PFSK-1 (cell line): ENCODE results near the gene ANKZF1.

ENCODE experiments used
- FOXP2 ChIP-seq: optimal IDR thresholded peaks from 2 replicates; pipeline ENCODE3; 2011; ENCODE audit warnings: borderline replicate concordance, control low read depth, inconsistent platforms; ENCODE audit not compliant: insufficient read depth; ENCODE audit errors: extremely low read length, extremely low read depth
- POLR2AphosphoS5 ChIP-seq: IDR thresholded peaks from 2 replicates; pipeline ENCODE4 v1.6.1; 2012; ENCODE audit warnings: low read depth, mild to moderate bottlenecking, control low read depth, low read length, moderate library complexity
- SIN3A ChIP-seq: IDR thresholded peaks from 2 replicates; pipeline ENCODE4 v1.6.1; 2012; ENCODE audit warnings: mild to moderate bottlenecking, low read length, moderate library complexity, borderline replicate concordance; ENCODE audit not compliant: insufficient read depth
- TAF1 ChIP-seq: IDR thresholded peaks from 2 replicates; pipeline ENCODE4 v1.6.1; 2012; ENCODE audit warnings: low read length, control low read depth, borderline replicate concordance; ENCODE audit not compliant: insufficient read depth
- TF ChIP-seq, protein P1 (sequence below), 2 experiments: IDR thresholded peaks; 2 replicates each; pipeline versions ENCODE4 v1.6.1 to v1.8.0; 2011 to 2012; ENCODE audit warnings: low read depth in 2 of 2, low read length in 2 of 2, control low read depth in 1 of 2, inconsistent platforms in 1 of 2, mild to moderate bottlenecking in 1 of 2, moderate library complexity in 1 of 2; ENCODE audit not compliant: insufficient read depth in 1 of 2

Gene ANKZF1

DNA sequence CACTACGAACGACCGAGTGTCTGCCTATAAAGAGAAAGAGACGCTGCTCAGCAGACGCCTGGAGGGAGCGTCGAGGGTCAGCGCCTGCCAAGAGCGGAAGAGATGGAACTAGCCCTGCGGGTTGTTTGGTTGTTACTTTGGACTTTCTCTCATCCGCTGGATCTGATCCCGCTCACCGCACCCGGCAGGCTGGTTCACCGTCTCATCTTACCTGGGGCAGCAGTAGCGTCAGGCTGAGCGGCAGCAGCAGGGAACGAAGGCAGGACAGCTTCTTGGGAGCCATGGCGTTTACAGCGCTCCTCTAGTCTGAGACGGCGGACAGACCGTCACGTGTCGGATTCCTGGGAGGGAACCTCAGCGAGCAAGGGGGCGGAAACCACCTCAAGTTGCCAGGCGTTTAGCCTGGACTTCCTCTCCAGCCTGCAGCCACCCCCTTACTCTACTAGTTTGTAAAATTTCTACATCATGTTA is 13.7 kb downstream of the ANKZF1 start:
- TF ChIP-seq POLR2AphosphoS5 (no peak), FOXP2 (no peak), TAF1 (no peak), SIN3A (no peak)
- TF ChIP-seq, protein P1, sequence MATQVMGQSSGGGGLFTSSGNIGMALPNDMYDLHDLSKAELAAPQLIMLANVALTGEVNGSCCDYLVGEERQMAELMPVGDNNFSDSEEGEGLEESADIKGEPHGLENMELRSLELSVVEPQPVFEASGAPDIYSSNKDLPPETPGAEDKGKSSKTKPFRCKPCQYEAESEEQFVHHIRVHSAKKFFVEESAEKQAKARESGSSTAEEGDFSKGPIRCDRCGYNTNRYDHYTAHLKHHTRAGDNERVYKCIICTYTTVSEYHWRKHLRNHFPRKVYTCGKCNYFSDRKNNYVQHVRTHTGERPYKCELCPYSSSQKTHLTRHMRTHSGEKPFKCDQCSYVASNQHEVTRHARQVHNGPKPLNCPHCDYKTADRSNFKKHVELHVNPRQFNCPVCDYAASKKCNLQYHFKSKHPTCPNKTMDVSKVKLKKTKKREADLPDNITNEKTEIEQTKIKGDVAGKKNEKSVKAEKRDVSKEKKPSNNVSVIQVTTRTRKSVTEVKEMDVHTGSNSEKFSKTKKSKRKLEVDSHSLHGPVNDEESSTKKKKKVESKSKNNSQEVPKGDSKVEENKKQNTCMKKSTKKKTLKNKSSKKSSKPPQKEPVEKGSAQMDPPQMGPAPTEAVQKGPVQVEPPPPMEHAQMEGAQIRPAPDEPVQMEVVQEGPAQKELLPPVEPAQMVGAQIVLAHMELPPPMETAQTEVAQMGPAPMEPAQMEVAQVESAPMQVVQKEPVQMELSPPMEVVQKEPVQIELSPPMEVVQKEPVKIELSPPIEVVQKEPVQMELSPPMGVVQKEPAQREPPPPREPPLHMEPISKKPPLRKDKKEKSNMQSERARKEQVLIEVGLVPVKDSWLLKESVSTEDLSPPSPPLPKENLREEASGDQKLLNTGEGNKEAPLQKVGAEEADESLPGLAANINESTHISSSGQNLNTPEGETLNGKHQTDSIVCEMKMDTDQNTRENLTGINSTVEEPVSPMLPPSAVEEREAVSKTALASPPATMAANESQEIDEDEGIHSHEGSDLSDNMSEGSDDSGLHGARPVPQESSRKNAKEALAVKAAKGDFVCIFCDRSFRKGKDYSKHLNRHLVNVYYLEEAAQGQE (IDR thresholded peaks at IDR 0.05; ENCODE audit: insufficient read depth in 1 of 2, low read depth in 2 of 2, low read length in 2 of 2) = no peak

DNA sequence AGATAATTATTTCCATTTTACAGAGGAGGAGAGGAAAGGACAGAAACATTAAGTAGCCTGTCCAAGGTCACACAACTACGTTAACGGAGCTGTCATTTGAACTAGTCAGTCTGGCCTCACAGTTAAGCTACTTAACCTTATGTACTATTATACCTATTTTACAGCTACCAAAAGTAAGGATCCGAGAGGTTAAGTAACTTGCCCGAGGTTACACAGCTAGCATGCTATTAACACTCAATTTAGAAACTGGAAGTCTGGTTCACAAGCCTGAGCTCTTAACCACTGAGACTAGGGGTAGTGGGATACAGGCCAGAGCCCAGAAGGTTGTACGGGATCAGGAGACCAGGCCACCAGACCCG is 15.2 kb downstream of the ANKZF1 start:
- TF ChIP-seq FOXP2 (no peak), TAF1 (no peak)

GRCh38 chr2:219245148-219245898 is 15.7 kb downstream of the ANKZF1 start, which contains the start of the genes GLB1L and STK16:
Gene GLB1L (minus strand): TSS chr2:219245444. CDS start chr2:219243573, 1,871 bp downstream.
Gene STK16 (plus strand): TSS chr2:219245479. CDS start chr2:219246000, 521 bp downstream.
- TF ChIP-seq SIN3A = peak; percentile 60; the same call in 1 of the 2 replicates
- TF ChIP-seq POLR2AphosphoS5 = peak; percentile 90
- TF ChIP-seq, protein P1 (IDR thresholded peaks at IDR 0.05; ENCODE audit: insufficient read depth in 1 of 2, low read depth in 2 of 2, low read length in 2 of 2) = 0 out of 4 replicates have a peak, but pooled peaks of 1 of the 2 experiments have one; percentile 17
- TF ChIP-seq FOXP2 = peak; percentile 73
- peak; percentile 59; the same call in 1 of the 2 replicates for TF ChIP-seq TAF1

DNA sequence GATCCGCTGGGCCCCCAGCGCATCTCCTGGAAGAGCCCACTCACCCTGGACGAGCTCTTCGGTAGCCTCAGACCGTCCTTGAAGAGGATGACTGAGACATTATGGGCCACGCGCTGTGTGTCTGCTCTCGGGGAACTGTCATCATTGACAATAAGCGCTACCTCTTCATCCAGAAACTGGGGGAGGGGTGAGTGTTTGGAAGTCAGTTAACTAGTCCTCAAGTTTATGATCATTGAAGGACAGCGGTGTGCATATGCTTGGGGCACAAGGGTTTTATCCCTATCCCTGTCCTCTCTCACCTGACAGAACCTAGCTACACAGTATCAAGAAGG is 16.3 kb downstream of the ANKZF1 start:
- TF ChIP-seq, protein P1 (IDR thresholded peaks at IDR 0.05; ENCODE audit: insufficient read depth in 1 of 2, low read depth in 2 of 2, low read length in 2 of 2) = no peak
- TF ChIP-seq SIN3A (no peak), FOXP2 (no peak), TAF1 (no peak)

GRCh38 chr2:219246559-219246958 is 17.0 kb downstream of the ANKZF1 start:
- TF ChIP-seq, protein P1 (IDR thresholded peaks at IDR 0.05; ENCODE audit: insufficient read depth in 1 of 2, low read depth in 2 of 2, low read length in 2 of 2) = no peak
- TF ChIP-seq SIN3A = no peak
- TF ChIP-seq POLR2AphosphoS5 = no peak
- no peak for TF ChIP-seq FOXP2
- TF ChIP-seq TAF1 = no peak
